Chondrocyte (in vitro differentiated cells): Measurements from ENCODE around the gene PTBP2. TPM values are rescaled to one million over a fixed set of nuclear protein-coding genes. Genes with fewer than 3 reads are reported as not detected.

Experiments used
- DNase-seq: peaks from one replicate; pipeline ENCODE4 v3.0.0; 2021; ENCODE audit warnings: mixed read lengths, low spot score
- H3K27ac Mint-ChIP-seq: one replicate; pipeline ENCODE4 v1.8.0; 2021; ENCODE audit warnings: mild to moderate bottlenecking, moderate library complexity, mixed read lengths; ENCODE audit not compliant: unreplicated experiment
- H3K27me3 Mint-ChIP-seq: 2 replicates; pipeline ENCODE4 v1.8.0; 2021; ENCODE audit warnings: low read depth, mixed read lengths
- H3K36me3 Mint-ChIP-seq: 2 replicates; pipeline ENCODE4 v1.8.0; 2021; ENCODE audit warnings: low read depth, mixed read lengths
- H3K4me1 Mint-ChIP-seq: 2 replicates; pipeline ENCODE4 v1.8.0; 2021; ENCODE audit warnings: low read depth, mild to moderate bottlenecking, mixed read lengths
- H3K4me3 Mint-ChIP-seq: one replicate; pipeline ENCODE4 v1.8.0; 2021; ENCODE audit warnings: mild to moderate bottlenecking, moderate library complexity, mixed read lengths; ENCODE audit not compliant: unreplicated experiment
- H3K9me3 Mint-ChIP-seq: 2 replicates; pipeline ENCODE4 v1.8.0; 2021; ENCODE audit warnings: low read depth, mixed read lengths
- CTCF ChIP-seq: fragments of 200-600 bp; sonication (generic); IDR thresholded peaks from 2 replicates; pipeline ENCODE4 v1.5.0; 2021; ENCODE audit warnings: antibody characterized with exemption, mild to moderate bottlenecking, moderate library complexity
- total RNA-seq: library from RNA; stranded (reverse); gene quantifications from 3 replicates; pipeline ENCODE4 v1.2.1, GENCODE V29; 2021

The PTBP2 gene
- total RNA-seq, 1 donor from 2014 or later, result 13.2 TPM

DNA sequence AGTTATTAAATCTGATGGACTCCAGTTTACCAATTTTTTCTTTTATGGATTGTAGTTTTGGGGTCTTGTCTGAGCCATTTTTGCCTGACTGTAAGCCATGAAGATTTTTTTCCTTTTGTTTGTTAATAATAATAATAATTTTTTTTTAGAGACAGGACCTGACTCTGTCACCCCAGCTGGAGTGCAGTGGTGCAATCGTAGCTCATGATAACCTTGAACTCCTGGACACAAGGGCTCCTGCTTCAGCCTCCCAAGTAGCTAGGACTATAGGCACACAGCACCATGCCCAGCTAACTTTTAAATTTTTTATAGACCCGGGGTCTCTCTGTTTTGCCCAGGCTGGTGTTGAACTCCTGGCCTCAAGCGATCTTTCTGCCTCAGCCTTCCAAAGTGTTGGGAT is 6.3 kb downstream of the PTBP2 start:
- H3K36me3 Mint-ChIP-seq, result peaks cover 20% of the 10 kb centered on the region
- no peak overlapping the region for H3K27ac Mint-ChIP-seq
- TF ChIP-seq CTCF, result no peak
- H3K9me3 Mint-ChIP-seq, result no peaks in the 10 kb centered on the region
- no peak for DNase-seq
- no peak overlapping the region for H3K4me3 Mint-ChIP-seq
- H3K27me3 Mint-ChIP-seq, result no peaks in the 10 kb centered on the region
- peaks cover 63% of the 10 kb centered on the region for H3K4me1 Mint-ChIP-seq

GRCh38 chr1:96730574-96731298 is 9.2 kb downstream of the PTBP2 start:
- peak overlapping the region; percentile 88 for H3K27ac Mint-ChIP-seq
- no peak for DNase-seq
- no peaks in the 10 kb centered on the region for H3K27me3 Mint-ChIP-seq
- H3K36me3 Mint-ChIP-seq, result peaks cover 18% of the 10 kb centered on the region
- H3K9me3 Mint-ChIP-seq, result no peaks in the 10 kb centered on the region
- no peak for TF ChIP-seq CTCF
- H3K4me3 Mint-ChIP-seq, result no peak overlapping the region
- H3K4me1 Mint-ChIP-seq, result peaks cover 45% of the 10 kb centered on the region

- H3K27me3 Mint-ChIP-seq, result no peaks in the 10 kb centered on the region
- no peak for DNase-seq
Observed at GRCh38 chr1:96741335-96741734, 19.8 kb downstream of the PTBP2 start.

DNA sequence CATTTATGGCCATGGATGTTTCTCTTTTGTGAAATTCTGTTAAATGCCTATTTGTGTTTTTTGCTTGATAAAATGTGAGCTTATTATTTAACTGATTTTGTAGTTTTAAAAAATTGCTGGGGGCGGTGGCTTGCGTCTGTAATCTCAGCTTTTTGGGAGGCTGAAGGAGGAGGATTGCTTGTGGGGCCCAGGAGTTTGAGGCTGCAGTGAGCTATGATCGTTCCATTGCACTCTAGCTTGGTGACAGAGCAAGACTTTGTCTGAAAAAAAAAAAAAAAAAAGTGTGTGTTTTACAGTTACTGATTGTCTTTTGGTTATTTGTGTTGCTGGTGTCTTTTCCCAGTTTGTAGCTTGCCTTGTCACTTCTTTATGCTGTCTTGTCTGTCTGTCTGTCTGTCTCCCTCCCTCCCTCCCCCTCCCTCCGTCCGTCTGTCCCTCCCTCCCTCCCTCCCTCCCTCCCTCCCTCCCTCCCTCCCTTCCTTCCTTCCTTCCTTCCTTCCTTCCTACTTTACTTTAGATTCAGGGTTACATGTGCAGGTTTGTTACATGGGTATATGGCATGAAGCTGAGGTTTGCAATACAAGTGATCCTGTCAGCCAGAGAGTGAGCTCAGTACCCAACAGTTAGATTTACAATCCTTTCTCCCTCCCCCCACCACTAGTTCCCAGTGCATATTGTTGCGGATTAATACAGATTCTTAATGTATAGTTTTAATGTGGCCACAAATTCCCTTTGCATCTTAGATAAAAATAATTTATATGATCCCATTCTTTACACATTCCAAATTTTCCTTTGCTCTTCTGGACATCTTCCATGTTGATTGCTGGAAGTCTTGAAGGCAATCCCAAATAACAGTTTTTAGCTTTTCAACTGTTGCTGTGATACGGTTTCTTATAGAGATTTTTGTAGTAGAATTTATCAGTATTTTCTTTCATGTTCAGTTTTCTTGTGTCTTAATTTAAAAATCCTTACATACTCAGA is 25.1 kb downstream of the PTBP2 start:
- H3K4me3 Mint-ChIP-seq, result no peak overlapping the region
- no peak for TF ChIP-seq CTCF
- H3K27ac Mint-ChIP-seq, result peak overlapping the region; percentile 22
- H3K27me3 Mint-ChIP-seq, result no peaks in the 10 kb centered on the region
- H3K36me3 Mint-ChIP-seq, result peaks cover 6% of the 10 kb centered on the region
- DNase-seq, result no peak
- no peaks in the 10 kb centered on the region for H3K9me3 Mint-ChIP-seq
- H3K4me1 Mint-ChIP-seq, result peaks cover 40% of the 10 kb centered on the region

More at GRCh38 chr1:96741335-96741734, 19.8 kb downstream of the PTBP2 start:
- Mint-ChIP-seq H3K36me3 (peaks cover 2% of the 10 kb centered on the region), H3K4me3 (no peak overlapping the region), H3K9me3 (no peaks in the 10 kb centered on the region), H3K4me1 (peaks cover 28% of the 10 kb centered on the region), H3K27ac (peak overlapping the region; percentile 61)
- no peak for TF ChIP-seq CTCF

DNA sequence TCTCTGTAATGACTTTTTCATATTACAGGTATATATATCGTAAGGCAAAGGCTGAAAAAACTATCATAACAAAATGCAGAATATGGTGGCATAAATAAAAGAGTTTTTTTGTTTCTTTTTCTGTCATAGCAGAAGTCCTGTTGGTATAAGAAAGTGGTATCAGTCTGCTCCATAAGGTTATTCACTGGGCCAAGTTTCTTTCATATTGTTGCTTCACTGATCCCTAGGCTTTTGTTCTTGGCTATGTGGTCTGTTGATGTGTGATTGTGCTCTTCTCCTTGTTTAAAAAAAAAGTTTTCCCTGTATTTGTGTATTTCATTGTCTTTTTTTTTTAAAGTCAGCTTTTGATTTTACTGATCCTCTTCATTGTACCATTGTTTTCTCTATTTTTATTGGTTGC is 26.0 kb downstream of the PTBP2 start:
- H3K9me3 Mint-ChIP-seq, result no peaks in the 10 kb centered on the region
- H3K4me1 Mint-ChIP-seq, result peaks cover 33% of the 10 kb centered on the region
- peak overlapping the region; percentile 69 for H3K27ac Mint-ChIP-seq
- H3K27me3 Mint-ChIP-seq, result no peaks in the 10 kb centered on the region
- DNase-seq, result no peak
- no peak overlapping the region for H3K4me3 Mint-ChIP-seq
- no peak for TF ChIP-seq CTCF
- peaks cover 7% of the 10 kb centered on the region for H3K36me3 Mint-ChIP-seq
